Peyer's patch (tissue), 4 donors: ENCODE data around the gene ITGA11.

Source experiments
- CTCF ChIP-seq, 6 experiments: fragments of 450-650 bp in 4 of 6; fragments of 200-600 bp in 2 of 6; sonication (generic) in 1 of 6; IDR thresholded peaks; one replicate each; pipeline ENCODE4 v1.5.1; 2017 to 2019; ENCODE audit warnings: antibody characterized with exemption in 6 of 6, mild to moderate bottlenecking in 3 of 6, moderate library complexity in 1 of 6
- POLR2A ChIP-seq, 2 donors: fragments of 450-650 bp; IDR thresholded peaks; one replicate each; pipeline ENCODE4 v1.5.1; 2017; ENCODE audit warnings: antibody characterized with exemption in 2 of 2, mild to moderate bottlenecking in 2 of 2, moderate library complexity in 2 of 2

- TF ChIP-seq CTCF (IDR thresholded peaks at IDR 0.05): no peak
- TF ChIP-seq POLR2A (IDR thresholded peaks at IDR 0.05): no peak
Measured at GRCh38 chr15:68478853-68479252, 46.9 kb upstream of the ITGA11 start.
